ENCODE data around the gene SEL1L2.
A peak's percentile ranks its signal among the peaks of the same experiment; 100 is the strongest.

The SEL1L2 gene

GRCh38 chr20:13874394-13875157 lies 115.8 kb downstream of the SEL1L2 start:
- no peaks in the 10 kb centered on the region for H3K27me3 ChIP-seq (ENCODE audit: insufficient read depth, poor library complexity, severe bottlenecking)
- TF ChIP-seq, protein P1, sequence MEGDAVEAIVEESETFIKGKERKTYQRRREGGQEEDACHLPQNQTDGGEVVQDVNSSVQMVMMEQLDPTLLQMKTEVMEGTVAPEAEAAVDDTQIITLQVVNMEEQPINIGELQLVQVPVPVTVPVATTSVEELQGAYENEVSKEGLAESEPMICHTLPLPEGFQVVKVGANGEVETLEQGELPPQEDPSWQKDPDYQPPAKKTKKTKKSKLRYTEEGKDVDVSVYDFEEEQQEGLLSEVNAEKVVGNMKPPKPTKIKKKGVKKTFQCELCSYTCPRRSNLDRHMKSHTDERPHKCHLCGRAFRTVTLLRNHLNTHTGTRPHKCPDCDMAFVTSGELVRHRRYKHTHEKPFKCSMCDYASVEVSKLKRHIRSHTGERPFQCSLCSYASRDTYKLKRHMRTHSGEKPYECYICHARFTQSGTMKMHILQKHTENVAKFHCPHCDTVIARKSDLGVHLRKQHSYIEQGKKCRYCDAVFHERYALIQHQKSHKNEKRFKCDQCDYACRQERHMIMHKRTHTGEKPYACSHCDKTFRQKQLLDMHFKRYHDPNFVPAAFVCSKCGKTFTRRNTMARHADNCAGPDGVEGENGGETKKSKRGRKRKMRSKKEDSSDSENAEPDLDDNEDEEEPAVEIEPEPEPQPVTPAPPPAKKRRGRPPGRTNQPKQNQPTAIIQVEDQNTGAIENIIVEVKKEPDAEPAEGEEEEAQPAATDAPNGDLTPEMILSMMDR (IDR thresholded peaks at IDR 0.05; ENCODE audit: poor library complexity, severe bottlenecking): no peak
- H3K4me1 ChIP-seq (ENCODE audit: insufficient read depth, poor library complexity, severe bottlenecking): no peaks in the 10 kb centered on the region
- no peaks in the 10 kb centered on the region for H3K9me3 ChIP-seq (ENCODE audit: severe bottlenecking)
- H3K36me3 ChIP-seq (ENCODE audit: low read depth): no peaks in the 10 kb centered on the region
- DNase-seq (ENCODE audit: low spot score) (no peak), ATAC-seq (ENCODE audit: low read depth) (no peak)
- H3K4me3 ChIP-seq (ENCODE audit: severe bottlenecking): no peak overlapping the region
- no peak overlapping the region for H3K27ac ChIP-seq (ENCODE audit: poor library complexity, severe bottlenecking)

DNA sequence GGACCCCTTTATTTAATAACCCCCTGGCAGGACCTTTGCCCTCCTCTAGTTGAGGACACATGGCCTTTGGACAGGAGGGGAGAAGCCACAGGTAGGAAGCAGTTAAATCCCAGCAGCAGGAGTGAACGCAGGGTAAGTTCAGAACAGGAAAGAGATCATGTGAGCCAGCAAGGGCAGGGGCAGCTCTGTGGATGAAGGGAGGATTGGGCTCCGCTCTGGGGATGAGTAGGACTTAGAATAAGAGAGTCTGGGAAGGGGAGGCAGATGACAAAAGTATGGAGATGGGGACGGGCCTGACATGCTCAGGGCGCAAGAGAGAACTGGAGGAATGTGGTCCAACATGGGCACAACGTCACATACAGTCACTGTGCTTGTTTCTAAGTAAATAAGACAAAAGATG lies 116.6 kb downstream of the SEL1L2 start:
- no peak for DNase-seq (ENCODE audit: low spot score)
- H3K4me3 ChIP-seq (ENCODE audit: severe bottlenecking): no peak overlapping the region
- ATAC-seq (ENCODE audit: low read depth): no peak

DNA sequence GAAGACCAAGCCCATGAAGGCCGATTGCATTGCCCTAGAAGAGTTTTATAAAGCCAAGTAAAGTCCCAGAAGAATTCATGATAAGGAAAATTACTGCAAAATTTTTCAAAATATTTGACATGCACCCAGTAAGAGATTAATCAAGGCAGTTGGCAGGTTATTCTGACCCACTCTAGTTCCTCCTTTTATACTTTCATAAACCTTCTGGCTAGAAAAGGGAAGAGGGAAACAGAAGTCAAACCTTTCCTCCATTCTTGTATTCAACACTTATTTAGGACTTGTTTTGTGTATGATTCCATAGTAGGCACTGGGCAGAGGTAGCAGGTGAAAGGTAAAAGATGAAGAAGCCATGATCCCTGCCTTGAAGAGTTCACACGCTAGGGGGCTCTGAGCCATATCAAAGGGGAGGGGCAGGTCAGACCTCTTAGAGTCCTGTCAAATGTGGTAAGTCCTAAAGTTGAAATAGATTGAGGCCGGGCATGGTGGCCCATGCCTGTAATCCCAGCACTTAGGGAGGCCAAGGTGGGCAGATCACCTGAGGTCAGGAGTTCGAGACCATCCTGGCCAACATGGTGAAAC lies 120.2 kb downstream of the SEL1L2 start:
- H3K4me1 ChIP-seq (ENCODE audit: insufficient read depth, poor library complexity, severe bottlenecking): no peaks in the 10 kb centered on the region
- DNase-seq (ENCODE audit: low spot score): no peak
- no peak for ATAC-seq (ENCODE audit: low read depth)

More for the DNA sequence above, 116.6 kb downstream of the SEL1L2 start:
- H3K27me3 ChIP-seq (ENCODE audit: insufficient read depth, poor library complexity, severe bottlenecking): no peaks in the 10 kb centered on the region
- no peaks in the 10 kb centered on the region for H3K36me3 ChIP-seq (ENCODE audit: low read depth)
- no peak overlapping the region for H3K27ac ChIP-seq (ENCODE audit: poor library complexity, severe bottlenecking)
- no peaks in the 10 kb centered on the region for H3K9me3 ChIP-seq (ENCODE audit: severe bottlenecking)
- TF ChIP-seq, protein P1 (IDR thresholded peaks at IDR 0.05; ENCODE audit: poor library complexity, severe bottlenecking): no peak
- H3K4me1 ChIP-seq (ENCODE audit: insufficient read depth, poor library complexity, severe bottlenecking): no peaks in the 10 kb centered on the region

GRCh38 chr20:13868331-13868730 lies 122.1 kb downstream of the SEL1L2 start:
- Histone ChIP-seq H3K9me3 (ENCODE audit: severe bottlenecking) (no peaks in the 10 kb centered on the region), H3K4me1 (ENCODE audit: insufficient read depth, poor library complexity, severe bottlenecking) (no peaks in the 10 kb centered on the region), H3K27ac (ENCODE audit: poor library complexity, severe bottlenecking) (no peak overlapping the region), H3K4me3 (ENCODE audit: severe bottlenecking) (no peak overlapping the region), H3K36me3 (ENCODE audit: low read depth) (no peaks in the 10 kb centered on the region), H3K27me3 (ENCODE audit: insufficient read depth, poor library complexity, severe bottlenecking) (no peaks in the 10 kb centered on the region)
- DNase-seq (ENCODE audit: low spot score) (no peak), ATAC-seq (ENCODE audit: low read depth) (peak; percentile 81)
- TF ChIP-seq, protein P1 (IDR thresholded peaks at IDR 0.05; ENCODE audit: poor library complexity, severe bottlenecking): no peak

More for the DNA sequence above, 120.2 kb downstream of the SEL1L2 start:
- no peak overlapping the region for H3K27ac ChIP-seq (ENCODE audit: poor library complexity, severe bottlenecking)
- no peaks in the 10 kb centered on the region for H3K9me3 ChIP-seq (ENCODE audit: severe bottlenecking)
- no peak overlapping the region for H3K4me3 ChIP-seq (ENCODE audit: severe bottlenecking)
- TF ChIP-seq, protein P1 (IDR thresholded peaks at IDR 0.05; ENCODE audit: poor library complexity, severe bottlenecking): no peak
- H3K36me3 ChIP-seq (ENCODE audit: low read depth): no peaks in the 10 kb centered on the region
- H3K27me3 ChIP-seq (ENCODE audit: insufficient read depth, poor library complexity, severe bottlenecking): no peaks in the 10 kb centered on the region

Measured in RWPE2 (cell line).